Kidney (tissue), 14 donors: ENCODE results near the gene AAMDC. TPM values are rescaled to one million over a fixed set of nuclear protein-coding genes. Genes with fewer than 3 reads are reported as not detected.
"Not testable (repeated sequence)": the region's sequence is repeated elsewhere in the genome, so short reads cannot be mapped to it uniquely, and the experiment has no call there.

Source experiments
- DNase-seq, 5 donors: peaks; one replicate each; pipeline ENCODE4 v3.0.0-alpha.2; 2013 to 2020
- FAIRE-seq: peaks from 2 replicates; lab custom pipeline; 2012; peaks lifted over from hg19 to GRCh38; lab: Jason Lieb, UNC
- H3K27ac ChIP-seq, 2 donors: one replicate each; pipeline ENCODE4 v1.7.0; 2013; ENCODE audit warnings: low read depth in 2 of 2, low read length in 2 of 2, inconsistent platforms in 1 of 2
- H3K27me3 ChIP-seq: one replicate; pipeline ENCODE4 v1.7.1; 2013; ENCODE audit warnings: low read length, inconsistent platforms; ENCODE audit not compliant: control insufficient read depth, insufficient read depth
- H3K36me3 ChIP-seq, 3 donors: one replicate each; pipeline versions ENCODE4 v1.7.0 to v1.7.1; 2013; ENCODE audit warnings: low read length in 3 of 3, control low read depth in 1 of 3, inconsistent platforms in 1 of 3; ENCODE audit not compliant: insufficient read depth in 3 of 3, control insufficient read depth in 2 of 3
- H3K4me1 ChIP-seq, 3 donors: one replicate each; pipeline versions ENCODE4 v1.7.0 to v1.7.1; 2013; ENCODE audit warnings: low read length in 3 of 3, inconsistent platforms in 1 of 3, low read depth in 1 of 3; ENCODE audit not compliant: control insufficient read depth in 2 of 3, insufficient read depth in 2 of 3
- H3K4me3 ChIP-seq, 3 donors: one replicate each; pipeline versions ENCODE4 v1.7.0 to v1.8.1; 2013; ENCODE audit warnings: low read length in 3 of 3, control low read depth in 1 of 3, inconsistent platforms in 1 of 3
- H3K9ac ChIP-seq, 3 donors: one replicate each; pipeline versions ENCODE4 v1.7.0 to v1.7.1; 2013; ENCODE audit warnings: low read length in 3 of 3, control low read depth in 1 of 3, inconsistent platforms in 1 of 3
- H3K9me3 ChIP-seq, 3 donors: one replicate each; pipeline versions ENCODE4 v1.7.0 to v1.7.1; 2013; ENCODE audit warnings: low read length in 3 of 3, control low read depth in 1 of 3, inconsistent platforms in 1 of 3; ENCODE audit not compliant: control insufficient read depth in 2 of 3, insufficient read depth in 1 of 3
- CTCF ChIP-seq: IDR thresholded peaks from 3 replicates; pipeline ENCODE4 v1.5.1; 2012; ENCODE audit warnings: mild to moderate bottlenecking, moderate library complexity, borderline replicate concordance; ENCODE audit not compliant: insufficient read depth; ENCODE audit errors: extremely low read depth
- intact Hi-C: fragments of 100-400 bp; cut with DNase I; formaldehyde crosslinking; loops from one replicate; pipeline ENCODE4 v1.11.1; 2022
- polyA plus RNA-seq: library from polyadenylated mRNA; stranded (reverse); fragments of 350-450 nt; fragmentation: Illumina TruSeq; extraction: RNeasy Lipid Tissue Mini Kit (QIAGEN cat#74804); gene quantifications from one replicate; pipeline ENCODE4 v1.2.3, GENCODE V29; 2014; ENCODE audit warnings: low read depth, low replicate concordance; ENCODE audit not compliant: insufficient read depth
- total RNA-seq: library from RNA; stranded (reverse); fragmentation: NEBNext Ultra II Directional; extraction: Animal tissue kit (Norgen Biotek cat#: 25700); gene quantifications from one replicate; pipeline ENCODE4 v1.2.1, GENCODE V29; 2021
- donor health status: control.
- donor health status: control.
- donor health status: control.
- donor health status: control.
- donor health status: control.
- donor health status: DM: yes; HTN: yes; CAD: no.
- donor health status: Normal renal cell carcinoma (clear cell type).

AAMDC gene
- total and polyA plus RNA-seq, 2 donors from 2014 or later = 35.8 to 70.8 TPM

- DNase-seq (peak in 2 of 5 donors; percentile 16 to 21), FAIRE-seq (no peak)
- Histone ChIP-seq H3K27me3 (no peaks in the 10 kb centered on the region), H3K9me3 (no peaks in the 10 kb centered on the region), H3K27ac (no peak overlapping the region), H3K4me1 (no peaks in the 10 kb centered on the region), H3K9ac (no peak overlapping the region), H3K4me3 (no peak overlapping the region), H3K36me3 (peaks cover 0 to 26% (median 17%) of the 10 kb centered on the region in 3 donors)
- intact Hi-C loops = no loop called here
- TF ChIP-seq CTCF = no peak
These were observed 63.4 kb downstream of the AAMDC start for GRCh38 chr11:77884186-77884828.

DNA sequence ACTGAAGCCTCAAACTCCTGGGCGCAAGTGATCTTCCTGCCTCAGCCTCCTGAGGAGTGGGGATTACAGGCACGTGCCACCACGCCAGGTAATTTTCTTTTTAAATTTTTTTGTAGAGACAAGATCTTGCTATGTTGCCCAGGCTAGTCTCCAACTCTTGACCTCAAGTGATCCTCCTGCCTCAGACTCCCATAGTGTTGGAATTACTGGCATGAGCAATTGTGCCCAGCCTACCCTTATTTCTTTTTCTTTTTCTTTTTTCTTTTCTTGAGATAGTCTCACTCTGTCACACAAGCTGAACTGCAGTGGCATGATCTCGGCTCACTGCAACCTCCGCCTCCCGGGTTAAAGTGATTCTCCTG, 63.9 kb downstream of the AAMDC start:
- no peaks in the 10 kb centered on the region for H3K9me3 ChIP-seq
- peaks cover 0 to 22% (median 14%) of the 10 kb centered on the region in 3 donors for H3K36me3 ChIP-seq

GRCh38 chr11:77886401-77886800, 65.5 kb downstream of the AAMDC start:
- FAIRE-seq (no peak), DNase-seq (no peak)
- H3K9me3 ChIP-seq = no peaks in the 10 kb centered on the region
- peaks cover 0 to 17% (median 14%) of the 10 kb centered on the region in 3 donors for H3K36me3 ChIP-seq
- TF ChIP-seq CTCF = no peak
- no peak overlapping the region for H3K27ac ChIP-seq
- H3K27me3 ChIP-seq = no peaks in the 10 kb centered on the region
- intact Hi-C loops = no loop called here
- no peaks in the 10 kb centered on the region for H3K4me1 ChIP-seq
- no peak overlapping the region for H3K4me3 ChIP-seq
- H3K9ac ChIP-seq = no peak overlapping the region

More for the DNA sequence above, 63.9 kb downstream of the AAMDC start:
- intact Hi-C loops = no loop called here
- DNase-seq (no peak), FAIRE-seq (no peak)
- no peaks in the 10 kb centered on the region for H3K4me1 ChIP-seq
- no peak overlapping the region for H3K27ac ChIP-seq
- no peaks in the 10 kb centered on the region for H3K27me3 ChIP-seq
- no peak overlapping the region for H3K4me3 ChIP-seq
- TF ChIP-seq CTCF = no peak
- H3K9ac ChIP-seq = no peak overlapping the region

- H3K9ac ChIP-seq, H3K9me3 ChIP-seq, intact Hi-C loops, DNase-seq, H3K36me3 ChIP-seq, FAIRE-seq, H3K27me3 ChIP-seq, H3K27ac ChIP-seq, H3K4me3 ChIP-seq, H3K4me1 ChIP-seq: not testable (repeated sequence)
These were observed 68.1 kb downstream of the AAMDC start for GRCh38 chr11:77889045-77889444.

DNA sequence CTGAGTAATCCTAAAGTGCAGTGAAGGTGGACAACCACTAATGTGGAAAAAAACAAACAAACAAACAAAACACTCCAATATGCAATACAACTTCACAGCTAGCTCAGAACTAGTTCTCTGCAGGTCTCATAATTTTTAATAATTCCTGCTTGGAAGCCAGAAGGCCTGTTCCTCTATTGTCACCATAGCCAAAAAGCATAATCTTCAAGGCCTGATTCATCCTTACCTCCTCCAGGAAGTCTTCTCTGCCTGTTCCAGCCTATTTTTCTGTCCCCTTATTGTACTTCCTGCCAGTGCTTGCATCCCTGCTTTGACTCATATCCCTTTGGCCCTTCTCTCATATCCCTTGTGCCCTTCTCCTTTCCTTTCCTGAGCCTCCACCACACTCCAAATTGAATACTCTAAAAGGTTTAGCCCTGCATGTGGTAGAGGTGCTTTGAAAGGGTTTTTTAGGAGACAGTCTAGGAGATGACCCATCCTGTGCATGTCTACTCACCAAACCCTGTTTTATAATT, 69.2 kb downstream of the AAMDC start:
- H3K4me3 ChIP-seq, H3K27me3 ChIP-seq, intact Hi-C loops, FAIRE-seq, H3K9ac ChIP-seq, H3K9me3 ChIP-seq, H3K36me3 ChIP-seq, H3K27ac ChIP-seq, H3K4me1 ChIP-seq, DNase-seq: not testable (repeated sequence)

DNA sequence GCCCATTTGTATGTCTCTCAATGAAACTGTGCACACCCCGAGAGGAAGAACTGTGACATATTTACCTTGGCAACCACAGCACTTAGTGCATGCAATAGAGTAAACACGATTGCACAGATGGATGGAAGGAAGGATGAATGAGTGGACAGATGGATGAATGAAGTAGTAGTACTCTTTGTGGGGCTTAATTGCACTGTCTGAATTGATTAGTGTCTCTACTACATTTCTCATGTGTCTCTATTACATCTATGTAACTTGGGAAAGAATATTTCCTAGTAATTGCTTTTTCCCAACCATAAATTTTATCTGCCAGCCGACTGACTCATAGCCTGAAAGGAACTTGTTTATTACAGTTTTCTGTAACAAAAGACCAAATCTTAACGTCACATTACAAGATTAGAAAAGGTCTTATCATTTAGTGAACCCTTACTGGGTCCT, 69.7 kb downstream of the AAMDC start:
- H3K9ac ChIP-seq, intact Hi-C loops, H3K9me3 ChIP-seq, H3K4me3 ChIP-seq, DNase-seq, FAIRE-seq, H3K4me1 ChIP-seq, H3K27ac ChIP-seq, H3K36me3 ChIP-seq, H3K27me3 ChIP-seq: not testable (repeated sequence)
